Activated CD4-positive, alpha-beta memory T cell treated with anti-CD3 and anti-CD28 coated beads, Interleukin-2, amount 10 ng/mL, durations not matched to agents 7 days and 5 days (primary cell): ENCODE results near the gene ASCC3. TPM values are rescaled to one million over a fixed set of nuclear protein-coding genes. Genes with fewer than 3 reads are reported as not detected.

ENCODE experiments used
- CTCF ChIA-PET: fragments of 350-600 bp; sonication (Branson Sonifier 250); formaldehyde crosslinking; loops from one replicate; lab custom pipeline; 2021; ENCODE audit warnings: antibody characterized with exemption, inconsistent platforms; lab: Charles Lee
- POLR2A ChIA-PET: fragments of 350-600 bp; sonication (Branson Sonifier 250); formaldehyde crosslinking; loops from one replicate; lab custom pipeline; 2021; ENCODE audit warnings: antibody characterized with exemption; lab: Charles Lee
- DNase-seq: peaks from one replicate; pipeline ENCODE4 v3.0.0-alpha.2; 2020
- H3K27ac Mint-ChIP-seq: one replicate; pipeline ENCODE4 v1.8.0; 2021; ENCODE audit warnings: mild to moderate bottlenecking, mixed read lengths
- H3K27me3 Mint-ChIP-seq: one replicate; pipeline ENCODE4 v1.8.0; 2021; ENCODE audit warnings: mixed read lengths
- H3K36me3 Mint-ChIP-seq: one replicate; pipeline ENCODE4 v1.8.0; 2021; ENCODE audit warnings: low read depth, mixed read lengths
- H3K4me1 Mint-ChIP-seq: one replicate; pipeline ENCODE4 v1.8.0; 2021; ENCODE audit warnings: mixed read lengths
- H3K4me3 Mint-ChIP-seq: one replicate; pipeline ENCODE4 v1.8.0; 2021; ENCODE audit warnings: mild to moderate bottlenecking, mixed read lengths
- H3K9me3 Mint-ChIP-seq: one replicate; pipeline ENCODE4 v1.8.0; 2021; ENCODE audit warnings: mixed read lengths
- total RNA-seq, 2 experiments: library from RNA; stranded (reverse); gene quantifications; one replicate each; pipeline ENCODE4 v1.2.3, GENCODE V29; 2021

ASCC3 gene
- total RNA-seq, 2 experiments from 2014 or later, result 42.4 to 46.0 TPM

- peaks cover 8% of the 10 kb centered on the region for H3K36me3 Mint-ChIP-seq
- H3K4me1 Mint-ChIP-seq, result no peaks in the 10 kb centered on the region
- H3K9me3 Mint-ChIP-seq, result no peaks in the 10 kb centered on the region
- ChIA-PET POLR2A (no interaction called here), CTCF (no interaction called here)
- no peak for DNase-seq
- no peak overlapping the region for H3K27ac Mint-ChIP-seq
- H3K27me3 Mint-ChIP-seq, result no peaks in the 10 kb centered on the region
- no peak overlapping the region for H3K4me3 Mint-ChIP-seq
Observed at GRCh38 chr6:100612094-100612493, 269.0 kb downstream of the ASCC3 start.

DNA sequence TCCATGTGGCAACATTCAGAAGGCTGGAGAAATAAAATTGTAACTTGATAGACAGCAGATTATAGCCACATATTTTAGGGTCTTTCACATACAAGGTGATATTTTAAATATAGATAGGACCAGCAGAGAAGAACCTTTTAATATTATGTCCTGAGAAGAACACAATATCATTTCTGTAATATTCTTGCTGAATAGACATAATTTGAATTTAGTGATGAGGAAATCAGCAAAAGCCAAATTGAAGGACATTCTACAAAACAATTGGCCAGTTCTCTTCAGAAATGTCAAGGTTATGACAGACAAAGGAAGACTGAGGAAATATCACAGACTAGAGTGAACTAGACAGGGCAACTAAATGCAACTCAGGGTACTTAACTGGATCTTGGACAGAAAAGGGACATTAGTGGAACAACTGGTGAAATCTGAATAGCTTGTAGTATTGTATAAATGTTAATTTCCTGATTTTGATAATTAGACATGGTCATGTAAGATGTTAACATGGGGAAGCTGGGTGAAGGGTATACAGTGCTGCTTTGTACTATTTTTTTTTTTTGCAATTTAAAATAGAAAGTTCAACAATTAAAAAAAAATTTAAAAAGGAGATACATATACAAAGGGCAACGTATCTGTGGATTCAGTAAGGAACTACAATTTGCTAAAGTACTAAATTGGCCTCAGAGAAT, 281.9 kb downstream of the ASCC3 start:
- Mint-ChIP-seq H3K9me3 (no peaks in the 10 kb centered on the region), H3K27ac (no peak overlapping the region), H3K4me3 (no peak overlapping the region), H3K4me1 (no peaks in the 10 kb centered on the region), H3K27me3 (no peaks in the 10 kb centered on the region), H3K36me3 (peaks cover 35% of the 10 kb centered on the region)
- DNase-seq, result no peak
- ChIA-PET POLR2A (no interaction called here), CTCF (no interaction called here)

- no peak for DNase-seq
- CTCF ChIA-PET, result no interaction called here
- Mint-ChIP-seq H3K9me3 (no peaks in the 10 kb centered on the region), H3K27ac (no peak overlapping the region), H3K4me3 (no peak overlapping the region), H3K36me3 (peaks cover 21% of the 10 kb centered on the region), H3K4me1 (peaks cover 2% of the 10 kb centered on the region), H3K27me3 (no peaks in the 10 kb centered on the region)
- POLR2A ChIA-PET, result no interaction called here
Observed at GRCh38 chr6:100595456-100595855, 285.7 kb downstream of the ASCC3 start.

GRCh38 chr6:100593522-100593921, 287.6 kb downstream of the ASCC3 start:
- Mint-ChIP-seq H3K4me3 (no peak overlapping the region), H3K4me1 (peaks cover 2% of the 10 kb centered on the region), H3K27ac (no peak overlapping the region), H3K9me3 (no peaks in the 10 kb centered on the region), H3K27me3 (no peaks in the 10 kb centered on the region), H3K36me3 (peaks cover 25% of the 10 kb centered on the region)
- POLR2A ChIA-PET, result no interaction called here
- no peak for DNase-seq
- CTCF ChIA-PET, result no interaction called here

GRCh38 chr6:100592929-100593328, 288.2 kb downstream of the ASCC3 start:
- Mint-ChIP-seq H3K27me3 (no peaks in the 10 kb centered on the region), H3K36me3 (peaks cover 25% of the 10 kb centered on the region), H3K27ac (no peak overlapping the region), H3K4me3 (no peak overlapping the region), H3K9me3 (no peaks in the 10 kb centered on the region), H3K4me1 (peaks cover 2% of the 10 kb centered on the region)
- ChIA-PET POLR2A (no interaction called here), CTCF (no interaction called here)
- DNase-seq, result no peak

GRCh38 chr6:100577425-100577824, 303.7 kb downstream of the ASCC3 start:
- POLR2A ChIA-PET, result no interaction called here
- DNase-seq, result no peak
- H3K9me3 Mint-ChIP-seq, result no peaks in the 10 kb centered on the region
- H3K36me3 Mint-ChIP-seq, result peaks cover 3% of the 10 kb centered on the region
- H3K4me3 Mint-ChIP-seq, result no peak overlapping the region
- H3K27me3 Mint-ChIP-seq, result no peaks in the 10 kb centered on the region
- peaks cover 2% of the 10 kb centered on the region for H3K4me1 Mint-ChIP-seq
- H3K27ac Mint-ChIP-seq, result no peak overlapping the region
- CTCF ChIA-PET, result no interaction called here

- POLR2A ChIA-PET, result interaction anchor here (1.2 kb wide), 1 partner anchor 9 kb away, joined by 3 read pairs; no protein-coding TSS in a partner anchor
Observed at GRCh38 chr6:100575921-100576320, 305.2 kb downstream of the ASCC3 start.

GRCh38 chr6:100574836-100575235, 306.3 kb downstream of the ASCC3 start:
- Mint-ChIP-seq H3K9me3 (no peaks in the 10 kb centered on the region), H3K4me1 (peaks cover 2% of the 10 kb centered on the region), H3K4me3 (no peak overlapping the region), H3K27me3 (no peaks in the 10 kb centered on the region), H3K27ac (no peak overlapping the region), H3K36me3 (peaks cover 16% of the 10 kb centered on the region)
- POLR2A ChIA-PET, result no interaction called here
- DNase-seq, result no peak
- CTCF ChIA-PET, result interaction anchor here (1.5 kb wide), 1 partner anchor 707 kb away, joined by 4 read pairs; no protein-coding TSS in a partner anchor

More at GRCh38 chr6:100575921-100576320, 305.2 kb downstream of the ASCC3 start:
- no peaks in the 10 kb centered on the region for H3K27me3 Mint-ChIP-seq
- H3K4me1 Mint-ChIP-seq, result peaks cover 2% of the 10 kb centered on the region
- CTCF ChIA-PET, result interaction anchor here (0.9 kb wide), 1 partner anchor 11 kb away, joined by 3 read pairs; no protein-coding TSS in a partner anchor
- no peak overlapping the region for H3K27ac Mint-ChIP-seq
- no peak overlapping the region for H3K4me3 Mint-ChIP-seq
- no peak for DNase-seq
- no peaks in the 10 kb centered on the region for H3K9me3 Mint-ChIP-seq
- peaks cover 5% of the 10 kb centered on the region for H3K36me3 Mint-ChIP-seq

- no peak for DNase-seq
- no peaks in the 10 kb centered on the region for H3K27me3 Mint-ChIP-seq
Observed at GRCh38 chr6:100573166-100573565, 308.0 kb downstream of the ASCC3 start.

DNA sequence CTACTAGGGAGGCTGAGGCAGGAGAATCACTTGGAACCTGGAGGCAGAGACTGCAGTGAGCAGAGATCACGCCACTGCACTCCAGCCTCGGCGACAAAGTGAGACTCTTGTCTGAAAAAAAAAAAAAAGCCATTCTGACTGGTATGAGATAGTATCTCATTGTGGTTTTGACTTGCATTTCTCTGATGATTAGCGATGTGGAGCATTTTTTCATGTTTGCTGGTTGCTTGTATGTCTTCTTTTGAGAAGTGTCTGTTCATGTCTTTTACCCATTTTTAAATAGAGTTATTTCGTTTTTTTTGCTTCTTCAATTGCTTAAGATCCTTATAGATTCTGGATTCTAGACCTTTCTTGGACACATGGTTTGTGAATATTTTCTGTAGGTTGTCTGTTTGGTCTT, 312.9 kb downstream of the ASCC3 start:
- peaks cover 2% of the 10 kb centered on the region for H3K4me1 Mint-ChIP-seq
- no peaks in the 10 kb centered on the region for H3K9me3 Mint-ChIP-seq
- POLR2A ChIA-PET, result no interaction called here
- peaks cover 19% of the 10 kb centered on the region for H3K36me3 Mint-ChIP-seq
- CTCF ChIA-PET, result no interaction called here
- no peak for DNase-seq
- no peak overlapping the region for H3K4me3 Mint-ChIP-seq
- H3K27me3 Mint-ChIP-seq, result no peaks in the 10 kb centered on the region
- H3K27ac Mint-ChIP-seq, result no peak overlapping the region

More at GRCh38 chr6:100573166-100573565, 308.0 kb downstream of the ASCC3 start:
- ChIA-PET CTCF (interaction anchor here (1.5 kb wide), 1 partner anchor 705 kb away, joined by 4 read pairs; no protein-coding TSS in a partner anchor), POLR2A (no interaction called here)
- Mint-ChIP-seq H3K36me3 (peaks cover 19% of the 10 kb centered on the region), H3K27ac (no peak overlapping the region), H3K4me3 (no peak overlapping the region), H3K9me3 (no peaks in the 10 kb centered on the region), H3K4me1 (peaks cover 2% of the 10 kb centered on the region)

GRCh38 chr6:100566563-100566962, 314.6 kb downstream of the ASCC3 start:
- Mint-ChIP-seq H3K36me3 (peaks cover 16% of the 10 kb centered on the region), H3K4me1 (peaks cover 2% of the 10 kb centered on the region), H3K27ac (no peak overlapping the region), H3K9me3 (no peaks in the 10 kb centered on the region), H3K4me3 (no peak overlapping the region), H3K27me3 (no peaks in the 10 kb centered on the region)
- CTCF ChIA-PET, result no interaction called here
- POLR2A ChIA-PET, result interaction anchor here (0.9 kb wide), 1 partner anchor 9 kb away, joined by 3 read pairs; no protein-coding TSS in a partner anchor
- no peak for DNase-seq

DNA sequence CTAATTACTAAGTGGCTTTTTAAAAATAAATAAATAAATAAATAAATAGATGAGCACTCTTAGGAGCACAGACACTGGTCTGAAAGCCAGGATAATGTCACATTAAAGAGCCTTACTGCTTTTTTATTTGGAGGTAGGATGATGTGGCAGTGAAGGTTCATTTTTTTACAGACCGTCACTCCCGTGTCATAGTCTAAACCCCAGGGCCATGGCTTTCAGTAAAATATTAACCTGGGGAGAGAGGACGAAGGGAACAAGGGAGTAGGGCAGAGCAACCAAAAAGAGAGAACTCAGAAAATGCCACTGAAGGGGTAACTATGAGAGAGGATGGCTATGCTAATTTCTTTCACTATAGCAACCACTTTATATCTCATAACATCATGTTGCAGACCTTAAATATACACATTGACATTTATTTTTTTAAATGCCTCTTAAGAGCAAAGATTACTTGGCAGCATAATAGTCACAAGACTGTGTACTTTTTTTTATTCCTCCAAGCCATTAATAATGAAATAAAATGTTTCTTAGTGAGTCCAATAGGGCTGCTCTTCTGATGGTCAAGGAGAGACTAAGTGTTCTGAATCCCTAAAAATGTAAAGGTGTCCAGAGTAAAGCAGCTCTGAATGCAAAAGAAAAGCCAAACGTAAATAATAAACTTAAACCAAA, 315.6 kb downstream of the ASCC3 start:
- H3K27ac Mint-ChIP-seq, result no peak overlapping the region
- ChIA-PET CTCF (no interaction called here), POLR2A (no interaction called here)
- no peaks in the 10 kb centered on the region for H3K27me3 Mint-ChIP-seq
- no peak for DNase-seq
- H3K4me3 Mint-ChIP-seq, result no peak overlapping the region
- H3K36me3 Mint-ChIP-seq, result peaks cover 10% of the 10 kb centered on the region
- no peaks in the 10 kb centered on the region for H3K9me3 Mint-ChIP-seq
- H3K4me1 Mint-ChIP-seq, result peaks cover 2% of the 10 kb centered on the region

DNA sequence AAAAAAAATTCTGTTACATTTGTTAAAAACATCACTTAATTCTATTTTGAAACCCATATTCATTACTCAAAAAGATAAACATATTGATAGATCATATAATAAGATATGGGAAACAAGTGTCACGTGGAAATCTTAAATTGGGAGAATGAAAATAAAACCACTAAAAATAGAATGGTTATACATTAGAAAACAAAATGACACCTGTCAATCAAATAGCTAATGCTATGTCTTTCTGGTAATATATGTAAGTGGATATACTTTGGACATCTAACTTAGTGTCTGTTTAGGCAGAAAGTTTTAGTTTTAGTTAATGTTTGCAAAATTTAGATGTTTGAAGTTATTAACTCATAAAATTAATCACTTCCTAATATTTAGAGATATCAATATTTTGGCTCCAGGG, 321.3 kb downstream of the ASCC3 start:
- DNase-seq, result no peak
- Mint-ChIP-seq H3K9me3 (no peaks in the 10 kb centered on the region), H3K27ac (no peak overlapping the region), H3K4me3 (no peak overlapping the region), H3K27me3 (no peaks in the 10 kb centered on the region), H3K36me3 (peaks cover 3% of the 10 kb centered on the region), H3K4me1 (no peaks in the 10 kb centered on the region)
- CTCF ChIA-PET, result no interaction called here
- POLR2A ChIA-PET, result no interaction called here
